Measurements from ENCODE around the gene M6PR. TPM values are rescaled to one million over a fixed set of nuclear protein-coding genes. Genes with fewer than 3 reads are reported as not detected.
"Not testable (repeated sequence)": the region's sequence is repeated elsewhere in the genome, so short reads cannot be mapped to it uniquely, and the experiment has no call there.

Gene M6PR
- total RNA-seq, 4 donors from 2014 or later = 45.9 to 128 (median 75.4) TPM

DNA sequence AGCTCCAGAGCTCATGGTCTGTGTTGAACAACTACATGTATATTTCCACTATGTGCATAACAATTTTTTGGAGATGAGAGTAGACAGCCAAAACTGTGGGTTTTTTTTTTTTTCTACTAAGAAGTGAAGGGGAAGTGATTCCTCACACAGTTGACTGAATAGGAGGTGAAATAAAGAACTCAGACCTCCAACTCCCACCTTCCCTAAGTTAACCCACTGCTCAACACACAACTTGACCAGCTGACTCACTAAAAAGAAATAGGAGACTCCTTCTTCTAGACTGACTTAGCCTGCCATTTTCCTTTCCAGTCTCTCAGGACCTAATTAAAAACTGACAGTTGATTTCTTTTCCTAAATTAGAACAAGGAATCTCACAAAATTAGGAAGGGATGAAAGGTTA lies 1.7 kb downstream of the M6PR start:
- no peak for DNase-seq
- H3K4me3 ChIP-seq = no peak overlapping the region
- H3K36me3 ChIP-seq = no peaks in the 10 kb centered on the region
- H3K27ac ChIP-seq = no peak overlapping the region
- intact Hi-C loops (cut with DNase I; ENCODE audit: low total_unique reads) = no loop called here
- no peaks in the 10 kb centered on the region for H3K9me3 ChIP-seq
- H3K4me1 ChIP-seq = peaks cover 0 to 10% of the 10 kb centered on the region in 2 donors
- TF ChIP-seq POLR2A (IDR thresholded peaks at IDR 0.05) = no peak
- TF ChIP-seq, protein P1, sequence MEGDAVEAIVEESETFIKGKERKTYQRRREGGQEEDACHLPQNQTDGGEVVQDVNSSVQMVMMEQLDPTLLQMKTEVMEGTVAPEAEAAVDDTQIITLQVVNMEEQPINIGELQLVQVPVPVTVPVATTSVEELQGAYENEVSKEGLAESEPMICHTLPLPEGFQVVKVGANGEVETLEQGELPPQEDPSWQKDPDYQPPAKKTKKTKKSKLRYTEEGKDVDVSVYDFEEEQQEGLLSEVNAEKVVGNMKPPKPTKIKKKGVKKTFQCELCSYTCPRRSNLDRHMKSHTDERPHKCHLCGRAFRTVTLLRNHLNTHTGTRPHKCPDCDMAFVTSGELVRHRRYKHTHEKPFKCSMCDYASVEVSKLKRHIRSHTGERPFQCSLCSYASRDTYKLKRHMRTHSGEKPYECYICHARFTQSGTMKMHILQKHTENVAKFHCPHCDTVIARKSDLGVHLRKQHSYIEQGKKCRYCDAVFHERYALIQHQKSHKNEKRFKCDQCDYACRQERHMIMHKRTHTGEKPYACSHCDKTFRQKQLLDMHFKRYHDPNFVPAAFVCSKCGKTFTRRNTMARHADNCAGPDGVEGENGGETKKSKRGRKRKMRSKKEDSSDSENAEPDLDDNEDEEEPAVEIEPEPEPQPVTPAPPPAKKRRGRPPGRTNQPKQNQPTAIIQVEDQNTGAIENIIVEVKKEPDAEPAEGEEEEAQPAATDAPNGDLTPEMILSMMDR (IDR thresholded peaks at IDR 0.05) = no peak
- no peaks in the 10 kb centered on the region for H3K27me3 ChIP-seq

- Histone ChIP-seq H3K4me1 (peaks cover 0 to 10% of the 10 kb centered on the region in 2 donors), H3K27me3 (no peaks in the 10 kb centered on the region), H3K4me3 (no peak overlapping the region), H3K36me3 (no peaks in the 10 kb centered on the region), H3K9me3 (no peaks in the 10 kb centered on the region), H3K27ac (no peak overlapping the region)
- intact Hi-C loops (cut with DNase I; ENCODE audit: low total_unique reads) = no loop called here
- TF ChIP-seq POLR2A (IDR thresholded peaks at IDR 0.05) = no peak
- TF ChIP-seq, protein P1 (IDR thresholded peaks at IDR 0.05) = no peak
- no peak for DNase-seq
Measured at GRCh38 chr12:8946733-8947132, 2.7 kb downstream of the M6PR start.

DNA sequence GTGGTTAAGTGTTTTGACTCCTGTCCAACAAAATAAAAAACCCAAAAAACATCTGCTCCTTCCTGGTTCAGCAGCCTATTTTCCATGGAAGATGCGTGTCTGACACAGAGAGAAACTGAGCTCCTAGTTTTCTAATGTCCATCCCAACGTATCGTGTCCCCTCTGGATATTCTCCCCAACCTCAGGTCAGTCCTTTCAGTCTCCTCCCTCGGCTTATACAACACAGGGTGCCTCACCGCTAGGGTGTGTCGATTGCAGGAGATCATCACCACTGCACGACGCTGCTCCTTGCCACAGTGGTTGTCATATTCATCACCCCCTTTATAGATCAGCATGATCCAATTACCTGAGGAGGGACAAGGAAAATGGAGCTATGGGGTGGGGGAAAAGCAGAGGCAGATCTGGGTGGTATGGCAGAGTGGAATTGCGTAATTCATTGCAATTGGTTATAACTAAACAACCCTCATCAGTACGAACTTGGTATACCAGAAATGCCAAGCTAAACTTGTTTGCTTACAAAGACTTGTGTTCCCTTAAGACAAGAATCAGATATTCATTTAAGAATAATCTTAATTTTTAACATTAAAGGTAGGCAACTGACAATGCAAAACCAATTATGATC lies 5.8 kb downstream of the M6PR start:
- Histone ChIP-seq H3K4me1 (peaks cover 0 to 10% of the 10 kb centered on the region in 2 donors), H3K9me3 (no peaks in the 10 kb centered on the region), H3K27me3 (no peaks in the 10 kb centered on the region), H3K27ac (no peak overlapping the region), H3K4me3 (no peak overlapping the region), H3K36me3 (no peaks in the 10 kb centered on the region)
- TF ChIP-seq POLR2A (IDR thresholded peaks at IDR 0.05) = no peak
- TF ChIP-seq, protein P1 (IDR thresholded peaks at IDR 0.05) = no peak
- intact Hi-C loops (cut with DNase I; ENCODE audit: low total_unique reads) = no loop called here
- DNase-seq = no peak

DNA sequence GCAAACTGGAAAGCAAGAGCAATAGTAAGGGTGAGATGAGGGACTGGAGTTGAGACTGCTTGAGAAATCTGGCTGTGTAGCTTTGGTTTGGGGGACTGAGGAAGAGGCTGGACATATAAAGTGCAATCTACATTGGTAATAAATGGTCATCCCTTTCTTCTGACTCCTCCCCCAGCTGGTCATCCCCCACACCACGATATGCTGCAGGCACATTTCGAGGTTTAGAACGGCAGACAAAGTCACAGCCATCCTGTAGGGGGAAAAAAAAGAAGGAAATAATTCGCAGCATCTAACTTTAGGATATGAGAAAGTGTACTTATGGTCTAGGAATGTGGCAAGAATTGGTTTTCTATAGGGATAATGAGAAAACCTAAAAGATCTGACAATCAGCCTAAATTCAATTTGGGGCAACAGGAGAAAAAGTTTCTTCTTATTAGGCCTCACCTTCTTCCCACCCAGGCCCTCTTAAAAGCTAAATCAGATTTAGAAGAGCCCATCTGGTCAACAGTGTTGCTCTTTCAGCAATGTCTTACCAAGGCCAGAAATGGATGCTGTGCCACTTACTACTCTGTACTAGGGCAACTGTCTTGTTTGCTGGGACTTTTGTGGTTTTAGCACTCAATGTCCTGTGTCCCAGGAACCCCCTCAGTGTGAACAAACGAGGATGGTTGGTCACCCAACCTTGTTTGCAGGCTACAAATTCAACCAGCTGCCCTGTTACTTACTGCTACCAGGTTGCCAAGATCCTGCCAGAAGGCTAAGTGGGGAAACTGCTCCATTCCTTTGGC lies 7.6 kb downstream of the M6PR start:
- TF ChIP-seq POLR2A (IDR thresholded peaks at IDR 0.05) = no peak
- TF ChIP-seq, protein P1 (IDR thresholded peaks at IDR 0.05) = no peak
- H3K27ac ChIP-seq = no peak overlapping the region
- no peaks in the 10 kb centered on the region for H3K4me1 ChIP-seq
- no peak overlapping the region for H3K4me3 ChIP-seq
- intact Hi-C loops (cut with DNase I; ENCODE audit: low total_unique reads) = no loop called here
- no peaks in the 10 kb centered on the region for H3K9me3 ChIP-seq
- no peak for DNase-seq
- H3K27me3 ChIP-seq = no peaks in the 10 kb centered on the region
- H3K36me3 ChIP-seq = no peaks in the 10 kb centered on the region

GRCh38 chr12:8937842-8938442 lies 11.5 kb downstream of the M6PR start:
- intact Hi-C loops (cut with DNase I; ENCODE audit: low total_unique reads); DNase-seq; H3K36me3 ChIP-seq: not testable (repeated sequence)

More at GRCh38 chr12:8937842-8938442, 11.5 kb downstream of the M6PR start:
- H3K4me3 ChIP-seq, H3K9me3 ChIP-seq, H3K27me3 ChIP-seq, H3K4me1 ChIP-seq, H3K27ac ChIP-seq: not testable (repeated sequence)

Data from uterus (tissue), 4 donors.